NCI-H2107 (cell line): Measurements from ENCODE around the gene CES5A.
"Not testable (repeated sequence)": the region's sequence is repeated elsewhere in the genome, so short reads cannot be mapped to it uniquely, and the experiment has no call there.

Experiments
- DNase-seq: peaks from one replicate; lab custom pipeline; 2025; lab: John Stamatoyannopoulos, UW

CES5A gene, protein sequence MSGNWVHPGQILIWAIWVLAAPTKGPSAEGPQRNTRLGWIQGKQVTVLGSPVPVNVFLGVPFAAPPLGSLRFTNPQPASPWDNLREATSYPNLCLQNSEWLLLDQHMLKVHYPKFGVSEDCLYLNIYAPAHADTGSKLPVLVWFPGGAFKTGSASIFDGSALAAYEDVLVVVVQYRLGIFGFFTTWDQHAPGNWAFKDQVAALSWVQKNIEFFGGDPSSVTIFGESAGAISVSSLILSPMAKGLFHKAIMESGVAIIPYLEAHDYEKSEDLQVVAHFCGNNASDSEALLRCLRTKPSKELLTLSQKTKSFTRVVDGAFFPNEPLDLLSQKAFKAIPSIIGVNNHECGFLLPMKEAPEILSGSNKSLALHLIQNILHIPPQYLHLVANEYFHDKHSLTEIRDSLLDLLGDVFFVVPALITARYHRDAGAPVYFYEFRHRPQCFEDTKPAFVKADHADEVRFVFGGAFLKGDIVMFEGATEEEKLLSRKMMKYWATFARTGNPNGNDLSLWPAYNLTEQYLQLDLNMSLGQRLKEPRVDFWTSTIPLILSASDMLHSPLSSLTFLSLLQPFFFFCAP

DNA sequence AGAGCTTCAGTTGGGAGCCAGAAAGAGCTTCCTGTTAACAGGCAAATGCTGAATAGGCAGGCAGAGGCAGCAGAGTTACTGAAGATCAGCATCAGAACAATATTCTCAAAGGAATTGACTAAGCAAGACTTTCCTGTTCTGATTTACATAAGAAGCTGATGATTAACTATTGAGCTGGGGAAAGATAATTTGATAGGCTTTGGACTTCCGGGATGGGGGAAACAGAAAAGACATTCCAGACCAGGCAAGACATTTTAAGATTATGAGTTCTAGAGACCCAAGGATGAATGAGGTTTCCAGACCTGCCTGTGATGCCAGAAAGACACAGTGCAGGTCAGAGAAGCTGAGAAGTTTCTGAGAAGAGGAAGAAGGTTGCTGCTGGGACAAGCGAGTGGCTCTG is at the start of gene CES5A:
CES5A (minus strand) TSS at position 101 of the 400 bp plus-strand sequence. CDS start 152 bp downstream, outside the sequence.
- DNase-seq: no peak

DNA sequence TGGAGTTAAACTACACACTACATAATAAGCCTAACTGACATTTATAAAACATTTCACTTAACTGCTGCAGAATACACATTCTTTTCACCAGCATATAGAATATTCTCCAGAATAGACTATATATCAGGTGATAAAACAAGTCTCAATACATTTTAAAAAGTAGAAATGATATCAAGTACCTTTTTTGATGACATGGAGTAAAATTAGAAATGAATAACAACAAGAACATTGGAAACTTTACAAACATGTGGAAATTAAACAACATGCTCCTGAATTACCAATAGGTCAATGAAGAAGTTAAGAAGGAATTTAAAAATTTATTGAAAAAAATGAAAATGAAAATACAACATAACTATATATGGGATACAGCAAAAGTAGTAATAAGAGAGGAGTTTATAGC is 47.5 kb upstream of the CES5A start:
- DNase-seq: no peak

DNA sequence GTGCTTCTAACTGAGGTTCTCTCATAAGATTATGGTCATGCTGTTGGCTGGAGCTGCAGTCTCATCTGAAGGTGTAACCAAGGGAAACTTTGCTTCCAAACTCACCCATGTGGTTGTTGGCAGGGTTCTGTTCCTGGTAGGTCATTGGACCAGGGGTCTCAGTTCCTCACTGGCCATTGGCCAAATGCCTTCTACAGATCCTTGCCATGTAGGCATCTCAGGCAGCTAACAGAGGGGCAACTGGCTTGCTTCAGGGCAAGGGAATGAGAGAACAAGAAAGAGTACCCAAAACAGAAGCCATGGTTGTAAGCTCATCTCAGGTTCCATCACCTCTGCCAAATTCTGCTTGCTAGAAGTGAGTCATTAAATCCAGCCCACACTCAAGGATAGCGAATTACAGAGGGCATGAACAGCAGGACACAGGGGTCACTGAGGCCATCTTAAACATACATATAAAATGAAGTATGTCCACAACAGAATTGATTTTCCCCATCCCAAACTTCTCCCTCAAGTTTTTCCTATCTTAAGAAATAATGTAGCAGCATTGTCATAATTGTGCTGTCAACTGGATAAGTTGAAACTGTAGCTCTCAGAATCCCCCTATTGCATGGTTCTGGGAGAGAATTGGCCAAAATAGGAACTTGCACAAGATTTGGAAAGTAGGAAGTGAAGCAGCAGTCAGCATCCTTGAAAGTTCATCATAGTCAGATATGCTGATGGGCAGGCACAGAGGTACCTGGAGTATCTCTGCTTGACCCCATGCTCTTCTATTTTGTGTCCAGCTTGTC is 42.4 kb upstream of the CES5A start:
- no peak for DNase-seq

DNA sequence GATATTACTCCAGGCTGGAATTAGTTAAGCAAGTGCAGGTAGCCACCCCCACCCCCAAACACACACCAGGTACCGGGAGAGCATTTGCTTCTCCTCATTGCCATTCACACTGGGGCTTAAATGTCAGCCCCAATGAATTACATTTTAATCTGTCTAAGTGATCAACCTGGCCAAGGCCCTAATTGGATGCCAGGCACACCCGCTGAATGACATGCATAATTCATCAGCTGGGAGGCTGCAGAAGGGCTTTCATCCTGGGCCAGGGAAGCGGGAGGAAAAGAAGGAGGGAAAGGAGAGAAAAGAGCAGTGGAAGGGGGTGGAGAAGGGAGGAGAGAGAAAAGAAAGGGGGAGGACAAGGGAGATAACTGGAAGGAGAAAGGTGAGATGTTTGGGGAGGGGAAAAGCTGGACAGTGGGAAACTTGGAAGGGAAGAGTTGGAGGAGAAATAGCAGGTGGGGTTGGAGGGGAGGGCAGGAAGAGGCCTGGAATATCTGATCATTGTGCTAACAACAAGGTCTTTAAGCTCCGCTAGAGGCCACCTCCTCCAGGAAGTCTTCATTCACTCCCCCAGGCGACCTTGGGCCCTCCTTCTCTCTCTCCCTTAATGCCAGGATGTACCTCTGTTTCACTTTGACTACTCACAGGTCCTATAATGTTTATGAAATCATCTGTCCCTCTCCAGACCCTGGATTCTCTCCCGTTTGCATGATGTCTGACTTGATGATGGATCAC is 40.1 kb upstream of the CES5A start:
- no peak for DNase-seq

DNA sequence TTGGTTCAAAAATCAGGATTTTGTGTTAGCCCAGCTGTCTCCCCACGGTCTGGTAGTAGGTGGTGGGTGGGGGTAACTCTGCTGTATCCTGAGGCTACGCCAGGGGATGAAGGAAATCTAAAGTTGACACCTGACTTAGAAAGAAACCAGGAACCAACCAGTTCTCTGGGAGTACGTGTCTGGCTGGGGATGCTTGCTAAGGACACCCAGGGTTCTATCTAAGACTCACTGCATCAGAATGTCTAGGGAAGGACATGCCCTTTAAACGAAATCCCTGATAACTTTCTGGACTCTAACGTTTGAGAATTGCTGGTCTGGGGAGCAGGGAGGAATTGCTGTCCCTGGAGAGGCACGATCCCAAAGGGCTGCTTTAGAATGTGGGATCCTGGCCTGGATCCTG is 39.2 kb upstream of the CES5A start:
- DNase-seq: no peak

DNA sequence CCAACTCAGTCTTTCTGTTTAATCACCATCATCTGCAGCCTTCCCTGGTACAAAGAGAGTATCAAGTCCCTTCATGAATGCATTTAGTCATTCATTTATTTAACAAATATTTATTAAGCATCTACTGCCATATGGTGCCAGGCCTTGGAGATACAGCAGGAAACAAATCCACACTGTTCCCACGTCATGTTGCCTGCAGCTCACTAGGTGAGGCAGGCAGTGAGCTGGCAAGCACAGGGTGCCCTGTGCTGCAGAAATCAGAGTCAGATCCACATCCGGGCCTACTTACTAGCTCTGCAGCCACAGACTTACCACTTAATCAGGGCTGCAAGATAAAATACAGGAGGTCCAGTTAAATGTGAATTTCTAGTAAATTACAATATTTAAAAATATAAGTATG is 38.5 kb upstream of the CES5A start:
- DNase-seq: no peak

DNA sequence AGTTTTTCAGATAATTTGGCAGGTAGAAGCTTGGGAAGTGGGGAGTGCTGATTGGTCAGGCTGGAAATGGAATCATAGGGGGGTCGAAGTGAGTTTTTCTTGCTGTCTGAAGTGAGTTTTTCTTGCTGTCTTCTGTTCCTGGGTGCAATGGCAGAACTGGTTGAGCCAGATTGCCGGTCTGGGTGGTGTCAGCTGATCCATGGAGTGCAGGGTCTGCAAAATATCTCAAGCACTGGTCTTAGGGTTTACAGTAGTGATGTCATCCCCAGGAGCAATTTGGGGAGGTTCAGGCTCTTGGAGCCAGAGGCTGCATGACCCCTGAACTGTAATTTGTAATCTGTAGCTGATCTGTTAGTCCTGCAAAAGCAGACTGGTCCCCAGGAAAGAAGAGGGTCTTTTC is 37.9 kb upstream of the CES5A start:
- DNase-seq: not testable (repeated sequence)

DNA sequence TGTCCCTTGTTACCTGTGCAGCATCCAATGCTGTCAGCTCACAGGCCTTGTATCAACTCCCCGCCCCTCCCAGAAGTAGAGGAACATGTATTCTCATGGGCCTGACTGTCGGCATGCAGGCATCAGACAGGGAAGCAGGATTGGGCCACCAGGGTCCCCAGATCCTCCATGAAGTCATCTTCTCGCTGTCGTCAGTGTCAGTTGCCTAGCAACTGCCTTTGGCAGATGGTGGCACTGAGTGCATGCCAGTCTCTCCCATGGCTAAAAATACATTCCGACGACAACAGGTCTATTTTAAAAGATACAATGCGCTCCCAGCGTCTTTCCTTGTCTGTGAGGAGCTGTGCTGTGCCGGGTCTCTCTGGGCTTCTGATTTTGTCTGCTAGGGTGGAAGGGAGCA is 36.8 kb upstream of the CES5A start:
- no peak for DNase-seq

DNA sequence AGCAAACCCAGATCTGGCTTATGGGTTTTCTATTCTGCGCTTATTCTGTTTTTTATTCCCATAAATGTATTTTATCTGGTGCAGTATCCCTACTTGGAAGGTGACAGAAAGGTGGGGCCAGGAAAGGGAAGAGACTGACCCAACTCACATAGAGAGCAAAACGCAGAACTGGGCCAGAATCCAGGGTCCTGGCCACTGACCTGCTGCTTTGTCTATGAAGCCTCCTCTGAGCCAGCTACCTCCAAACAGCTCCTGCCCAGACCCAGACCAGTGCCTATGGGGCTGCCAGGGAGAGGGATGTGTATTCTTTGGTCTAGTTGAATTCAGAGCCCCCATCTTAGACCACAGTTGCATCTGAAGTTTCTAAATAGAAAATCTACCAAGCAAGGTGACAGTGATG is 36.4 kb upstream of the CES5A start:
- no peak for DNase-seq

DNA sequence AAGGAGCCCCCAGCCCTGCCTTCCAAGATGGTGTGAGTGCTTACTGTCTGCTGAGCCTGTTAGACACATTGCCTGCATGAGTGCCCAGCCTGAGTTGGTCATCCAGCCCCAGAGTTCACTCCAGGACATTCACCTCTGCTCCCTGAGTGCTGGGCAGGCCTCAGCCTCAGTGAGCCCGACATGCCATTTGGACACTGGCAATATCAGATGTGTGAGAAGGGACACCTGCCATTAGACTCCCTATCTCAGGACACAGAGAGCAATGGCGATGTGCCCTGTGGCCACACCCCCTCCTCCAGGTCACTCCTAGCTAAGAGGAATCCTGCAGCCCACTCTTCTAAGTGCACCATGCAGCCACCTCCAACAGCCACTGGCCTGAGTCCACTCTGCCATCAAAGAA is 34.7 kb upstream of the CES5A start:
- no peak for DNase-seq

DNA sequence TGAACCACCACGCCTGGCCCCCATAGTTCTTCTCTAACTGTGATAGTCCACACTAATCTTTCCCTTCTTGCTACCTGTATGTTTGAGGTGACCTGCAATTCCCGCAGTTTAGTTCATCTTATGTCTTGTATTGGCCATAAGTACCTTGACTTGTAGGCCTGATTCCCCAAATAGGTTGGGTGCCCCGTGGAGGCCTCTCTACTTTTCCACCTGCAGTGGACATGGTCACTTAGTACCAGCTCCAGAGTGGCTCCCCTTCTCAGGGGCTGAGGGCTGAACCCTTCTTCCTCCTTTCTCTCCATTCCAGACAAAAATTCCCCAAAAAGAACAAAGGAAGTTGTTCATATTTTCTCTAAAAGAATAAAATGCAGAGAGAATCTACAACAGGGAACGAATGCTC is 33.5 kb upstream of the CES5A start:
- DNase-seq: no peak

DNA sequence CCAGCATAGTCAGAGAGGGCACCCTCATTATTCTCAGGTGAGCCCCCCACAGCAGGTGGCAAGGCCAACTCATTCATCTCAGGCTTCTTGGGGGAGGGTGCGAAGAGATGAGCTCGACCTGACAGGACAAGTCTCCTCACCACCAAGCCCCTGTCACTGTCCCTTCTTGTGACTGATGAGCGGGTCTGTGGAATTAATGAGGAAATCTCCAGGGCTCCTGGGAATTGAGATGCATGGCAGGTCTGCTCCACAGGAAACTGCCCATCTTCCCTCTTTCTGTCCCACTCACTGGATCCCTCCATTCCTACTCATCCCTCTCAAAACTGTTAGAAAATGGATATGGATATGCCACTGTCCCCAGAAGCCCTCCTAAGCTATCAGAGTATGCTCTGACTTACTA is 32.5 kb upstream of the CES5A start:
- no peak for DNase-seq

DNA sequence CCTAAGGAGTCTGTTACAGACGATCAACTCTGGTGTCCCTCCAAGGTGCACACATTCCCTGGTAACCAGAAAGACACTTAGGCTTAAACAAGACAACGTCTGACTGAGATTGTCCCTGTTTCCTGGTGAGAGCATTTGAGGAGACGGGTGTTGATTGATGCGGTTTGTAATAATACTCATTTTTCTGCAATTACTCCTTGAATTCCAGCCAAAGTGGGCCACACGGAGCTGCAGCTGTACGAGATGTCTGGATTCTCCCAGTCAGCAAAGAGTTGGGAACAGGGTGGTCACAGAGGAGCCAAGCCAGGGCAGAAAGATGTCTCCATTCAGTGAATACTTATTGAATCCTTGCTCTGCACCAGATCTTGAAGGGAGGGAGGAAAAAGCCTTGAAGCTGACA is 30.9 kb upstream of the CES5A start:
- DNase-seq: no peak

DNA sequence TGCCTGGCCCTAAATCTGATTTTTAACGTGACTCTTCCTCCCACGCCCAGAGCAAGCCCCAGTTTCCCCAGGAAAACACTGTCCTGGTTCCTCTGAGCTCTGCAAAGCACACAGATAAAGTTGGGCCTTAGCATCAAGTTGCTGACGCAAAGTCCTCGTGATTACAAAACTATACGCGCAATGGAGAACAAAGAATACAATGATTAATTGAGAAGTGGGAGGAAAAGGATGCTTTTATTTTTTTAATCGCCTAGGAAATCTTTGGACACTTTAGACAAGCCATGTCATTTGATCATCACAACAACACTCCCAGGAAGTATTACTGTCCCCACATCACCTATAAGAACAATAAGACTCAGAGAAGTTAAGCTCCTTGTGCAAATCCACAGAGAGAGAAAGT is 30.5 kb upstream of the CES5A start:
- no peak for DNase-seq

DNA sequence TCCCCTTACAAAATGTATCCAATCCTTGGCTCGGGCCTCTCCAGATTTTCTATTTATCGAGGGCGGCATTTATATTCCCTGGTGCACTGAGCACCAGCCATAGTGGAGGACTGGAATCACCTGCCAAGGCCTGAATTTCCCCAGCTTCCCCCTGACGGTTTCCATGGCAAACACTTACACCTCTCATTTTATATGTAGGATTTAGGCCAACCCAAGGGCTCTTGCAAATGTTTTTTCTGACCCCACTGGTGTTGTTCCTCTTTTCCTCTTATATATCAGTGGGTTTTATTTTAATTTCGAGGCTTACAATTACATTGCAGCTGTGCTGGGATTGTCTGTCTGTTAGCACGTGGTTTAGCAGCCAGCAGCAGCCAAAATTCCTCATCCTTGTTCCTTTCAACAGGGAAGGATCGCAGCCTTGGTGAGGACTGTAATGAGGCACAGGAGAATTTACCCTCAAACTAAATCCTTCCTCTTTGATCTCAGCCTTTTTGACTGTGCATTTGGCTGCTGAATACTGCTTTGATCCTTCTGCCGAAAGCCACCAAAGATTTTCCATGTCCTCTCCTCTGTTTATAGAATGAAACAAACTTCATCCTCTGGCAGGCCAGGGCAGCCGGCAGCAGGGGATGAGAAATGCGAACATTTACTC is 26.5 kb upstream of the CES5A start:
- no peak for DNase-seq

DNA sequence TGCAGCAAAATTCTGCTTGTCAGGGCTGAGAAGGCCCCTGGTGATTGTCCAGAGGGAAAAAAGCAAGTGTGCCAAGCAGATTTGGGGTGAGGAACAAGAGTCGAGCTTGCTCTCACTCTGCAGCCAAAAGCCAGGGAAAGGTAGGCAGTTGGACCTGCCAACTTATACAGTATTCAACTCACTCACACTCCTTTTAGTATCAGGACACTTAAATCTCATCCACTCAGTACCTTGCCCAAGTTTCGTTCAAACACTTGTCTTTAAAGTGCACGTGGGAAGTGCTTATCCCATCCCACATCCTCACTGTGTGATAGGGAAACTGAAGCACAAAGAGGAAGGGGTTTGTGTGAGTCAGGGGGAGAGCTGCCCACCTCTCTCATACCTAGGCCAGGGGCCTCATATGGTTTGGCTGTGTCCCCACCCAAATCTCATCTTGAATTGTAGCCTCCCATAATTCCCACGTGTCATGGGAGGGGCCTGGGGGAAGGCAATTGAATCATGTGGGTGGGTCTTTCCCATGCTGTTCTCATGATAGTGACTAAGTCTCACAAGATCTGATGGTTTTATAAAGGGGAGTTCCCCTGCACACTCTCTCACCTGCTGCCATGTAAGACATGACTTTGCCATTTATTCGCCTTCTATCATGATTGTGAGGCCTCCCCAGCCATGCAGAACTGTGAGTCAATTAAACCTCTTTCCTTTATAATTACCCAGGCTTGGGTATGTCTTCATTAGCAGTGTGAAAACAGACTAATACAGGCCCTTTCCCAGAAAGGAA is 25.6 kb upstream of the CES5A start:
- DNase-seq: no peak

DNA sequence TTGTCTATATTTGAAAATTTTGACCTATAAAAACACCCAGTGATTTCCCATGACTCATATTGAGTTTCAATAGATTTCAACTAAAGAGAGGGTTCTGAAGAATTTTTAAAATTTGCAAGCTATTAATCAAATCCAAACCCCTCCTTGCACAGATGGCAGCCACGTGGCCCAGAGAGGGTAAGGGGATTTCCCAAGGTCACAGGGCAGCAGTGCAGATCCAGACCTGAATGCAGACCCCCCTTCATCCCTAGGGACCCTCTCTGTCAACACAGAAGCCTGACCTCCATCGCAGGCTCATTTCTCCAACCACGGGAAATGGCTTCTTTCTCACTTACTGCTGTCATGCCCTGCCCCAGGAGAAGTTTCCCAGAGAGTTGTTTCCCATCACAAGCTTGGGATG is 24.7 kb upstream of the CES5A start:
- DNase-seq: no peak

DNA sequence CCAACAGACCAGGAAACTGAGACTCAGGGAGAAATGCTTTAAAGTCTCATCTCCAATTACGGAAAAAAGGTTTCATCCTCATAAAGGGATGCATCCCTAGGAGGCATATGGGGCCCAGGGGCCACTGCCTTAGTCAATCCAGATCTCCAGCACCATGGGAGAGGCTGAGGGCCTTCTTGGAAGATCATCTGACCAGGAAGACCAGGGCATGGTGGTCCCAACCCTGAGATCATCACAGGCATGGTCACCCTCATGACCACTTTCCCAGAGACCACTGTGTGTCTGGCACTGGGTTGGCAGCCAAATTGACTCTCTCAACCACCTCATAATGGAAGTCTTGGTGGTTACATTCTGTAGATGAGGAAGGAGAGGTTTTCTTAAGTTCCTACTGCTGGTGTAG is 23.4 kb upstream of the CES5A start:
- DNase-seq: no peak

DNA sequence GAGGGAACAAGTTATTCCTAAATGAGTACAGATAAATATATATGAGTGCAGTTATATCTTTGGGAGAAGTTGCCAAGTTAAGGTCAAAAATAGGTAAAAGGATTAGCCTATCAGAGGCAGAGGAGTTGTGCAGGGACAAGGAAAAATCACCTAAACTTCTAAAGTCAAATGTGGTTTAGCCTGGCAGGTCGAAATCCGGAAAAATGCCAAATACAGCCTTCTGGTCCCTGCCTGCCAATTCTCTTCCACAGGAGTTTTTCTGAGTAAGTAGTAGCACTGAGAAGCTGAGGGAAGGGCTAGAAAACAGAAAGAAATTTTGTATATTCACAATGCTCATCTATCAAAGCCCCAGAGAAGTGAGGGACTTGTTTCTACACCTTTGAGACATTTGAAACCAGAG is 17.6 kb upstream of the CES5A start:
- DNase-seq: no peak

DNA sequence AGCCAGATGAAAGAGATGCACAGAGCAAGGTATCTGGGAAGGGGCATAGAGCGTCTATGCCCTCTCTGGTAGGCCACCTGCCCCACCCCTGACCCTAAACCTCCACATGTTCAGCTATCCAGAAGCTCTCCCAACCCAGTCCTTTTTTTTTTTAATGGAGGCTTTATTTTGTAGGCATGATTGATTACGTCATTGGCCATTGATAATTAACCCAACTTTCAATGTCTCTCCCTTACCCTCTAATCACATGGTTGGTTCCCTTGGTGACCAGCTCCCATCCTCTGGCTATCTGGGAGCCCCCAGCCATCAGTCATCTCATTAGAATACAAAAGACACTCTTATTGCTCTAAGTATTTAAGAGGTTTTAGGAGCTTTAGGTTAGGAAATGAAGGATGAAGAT is 14.3 kb upstream of the CES5A start:
- no peak for DNase-seq

DNA sequence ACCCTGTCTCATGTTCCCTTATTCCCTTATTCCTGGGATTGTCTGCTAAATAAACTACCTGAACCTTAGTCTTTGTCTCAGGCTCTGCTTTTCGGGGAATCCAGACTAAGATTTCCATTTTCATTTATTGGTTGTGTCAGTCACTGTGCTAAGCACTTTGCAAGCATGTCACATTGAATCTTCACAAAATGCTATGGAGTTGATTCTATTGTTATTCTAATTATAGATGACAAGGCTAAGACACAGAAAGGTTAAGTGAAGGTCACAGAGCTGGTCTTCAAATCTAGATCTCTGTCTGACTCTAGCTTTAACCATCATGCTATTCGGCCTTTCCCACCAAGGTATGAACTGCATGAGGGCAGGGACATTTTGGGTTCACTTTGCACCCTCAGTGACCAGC is 13.4 kb upstream of the CES5A start:
- DNase-seq: no peak
